ENCODE results near the gene WHRN. TPM values are rescaled to one million over a fixed set of nuclear protein-coding genes. Genes with fewer than 3 reads are reported as not detected.

WHRN gene
- total and polyA plus RNA-seq, 2 of the 8 experiments (the other 6 are each of a cell fraction or from before 2014, with no cell fraction given): 4.4 to 7.7 TPM

DNA sequence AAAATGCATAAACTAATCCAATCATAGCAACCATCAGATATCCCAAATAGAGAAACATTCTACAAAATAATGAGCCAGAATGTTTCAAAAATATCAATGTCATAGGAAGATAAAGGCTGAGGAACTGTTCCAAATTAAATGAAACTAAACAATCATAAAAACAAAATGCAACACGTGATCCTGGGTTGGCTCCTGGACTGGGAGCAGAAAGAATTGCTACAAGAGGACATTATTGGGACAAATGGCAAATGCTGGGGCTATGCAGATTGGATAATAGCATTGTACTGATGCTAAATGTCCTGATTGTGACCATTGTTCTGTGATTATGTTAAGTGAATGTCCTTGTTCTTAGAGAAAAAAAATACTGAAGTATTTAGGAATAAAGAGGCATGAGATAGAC lies 63.3 kb downstream of the WHRN start (continued):
- TF ChIP-seq, protein P1, sequence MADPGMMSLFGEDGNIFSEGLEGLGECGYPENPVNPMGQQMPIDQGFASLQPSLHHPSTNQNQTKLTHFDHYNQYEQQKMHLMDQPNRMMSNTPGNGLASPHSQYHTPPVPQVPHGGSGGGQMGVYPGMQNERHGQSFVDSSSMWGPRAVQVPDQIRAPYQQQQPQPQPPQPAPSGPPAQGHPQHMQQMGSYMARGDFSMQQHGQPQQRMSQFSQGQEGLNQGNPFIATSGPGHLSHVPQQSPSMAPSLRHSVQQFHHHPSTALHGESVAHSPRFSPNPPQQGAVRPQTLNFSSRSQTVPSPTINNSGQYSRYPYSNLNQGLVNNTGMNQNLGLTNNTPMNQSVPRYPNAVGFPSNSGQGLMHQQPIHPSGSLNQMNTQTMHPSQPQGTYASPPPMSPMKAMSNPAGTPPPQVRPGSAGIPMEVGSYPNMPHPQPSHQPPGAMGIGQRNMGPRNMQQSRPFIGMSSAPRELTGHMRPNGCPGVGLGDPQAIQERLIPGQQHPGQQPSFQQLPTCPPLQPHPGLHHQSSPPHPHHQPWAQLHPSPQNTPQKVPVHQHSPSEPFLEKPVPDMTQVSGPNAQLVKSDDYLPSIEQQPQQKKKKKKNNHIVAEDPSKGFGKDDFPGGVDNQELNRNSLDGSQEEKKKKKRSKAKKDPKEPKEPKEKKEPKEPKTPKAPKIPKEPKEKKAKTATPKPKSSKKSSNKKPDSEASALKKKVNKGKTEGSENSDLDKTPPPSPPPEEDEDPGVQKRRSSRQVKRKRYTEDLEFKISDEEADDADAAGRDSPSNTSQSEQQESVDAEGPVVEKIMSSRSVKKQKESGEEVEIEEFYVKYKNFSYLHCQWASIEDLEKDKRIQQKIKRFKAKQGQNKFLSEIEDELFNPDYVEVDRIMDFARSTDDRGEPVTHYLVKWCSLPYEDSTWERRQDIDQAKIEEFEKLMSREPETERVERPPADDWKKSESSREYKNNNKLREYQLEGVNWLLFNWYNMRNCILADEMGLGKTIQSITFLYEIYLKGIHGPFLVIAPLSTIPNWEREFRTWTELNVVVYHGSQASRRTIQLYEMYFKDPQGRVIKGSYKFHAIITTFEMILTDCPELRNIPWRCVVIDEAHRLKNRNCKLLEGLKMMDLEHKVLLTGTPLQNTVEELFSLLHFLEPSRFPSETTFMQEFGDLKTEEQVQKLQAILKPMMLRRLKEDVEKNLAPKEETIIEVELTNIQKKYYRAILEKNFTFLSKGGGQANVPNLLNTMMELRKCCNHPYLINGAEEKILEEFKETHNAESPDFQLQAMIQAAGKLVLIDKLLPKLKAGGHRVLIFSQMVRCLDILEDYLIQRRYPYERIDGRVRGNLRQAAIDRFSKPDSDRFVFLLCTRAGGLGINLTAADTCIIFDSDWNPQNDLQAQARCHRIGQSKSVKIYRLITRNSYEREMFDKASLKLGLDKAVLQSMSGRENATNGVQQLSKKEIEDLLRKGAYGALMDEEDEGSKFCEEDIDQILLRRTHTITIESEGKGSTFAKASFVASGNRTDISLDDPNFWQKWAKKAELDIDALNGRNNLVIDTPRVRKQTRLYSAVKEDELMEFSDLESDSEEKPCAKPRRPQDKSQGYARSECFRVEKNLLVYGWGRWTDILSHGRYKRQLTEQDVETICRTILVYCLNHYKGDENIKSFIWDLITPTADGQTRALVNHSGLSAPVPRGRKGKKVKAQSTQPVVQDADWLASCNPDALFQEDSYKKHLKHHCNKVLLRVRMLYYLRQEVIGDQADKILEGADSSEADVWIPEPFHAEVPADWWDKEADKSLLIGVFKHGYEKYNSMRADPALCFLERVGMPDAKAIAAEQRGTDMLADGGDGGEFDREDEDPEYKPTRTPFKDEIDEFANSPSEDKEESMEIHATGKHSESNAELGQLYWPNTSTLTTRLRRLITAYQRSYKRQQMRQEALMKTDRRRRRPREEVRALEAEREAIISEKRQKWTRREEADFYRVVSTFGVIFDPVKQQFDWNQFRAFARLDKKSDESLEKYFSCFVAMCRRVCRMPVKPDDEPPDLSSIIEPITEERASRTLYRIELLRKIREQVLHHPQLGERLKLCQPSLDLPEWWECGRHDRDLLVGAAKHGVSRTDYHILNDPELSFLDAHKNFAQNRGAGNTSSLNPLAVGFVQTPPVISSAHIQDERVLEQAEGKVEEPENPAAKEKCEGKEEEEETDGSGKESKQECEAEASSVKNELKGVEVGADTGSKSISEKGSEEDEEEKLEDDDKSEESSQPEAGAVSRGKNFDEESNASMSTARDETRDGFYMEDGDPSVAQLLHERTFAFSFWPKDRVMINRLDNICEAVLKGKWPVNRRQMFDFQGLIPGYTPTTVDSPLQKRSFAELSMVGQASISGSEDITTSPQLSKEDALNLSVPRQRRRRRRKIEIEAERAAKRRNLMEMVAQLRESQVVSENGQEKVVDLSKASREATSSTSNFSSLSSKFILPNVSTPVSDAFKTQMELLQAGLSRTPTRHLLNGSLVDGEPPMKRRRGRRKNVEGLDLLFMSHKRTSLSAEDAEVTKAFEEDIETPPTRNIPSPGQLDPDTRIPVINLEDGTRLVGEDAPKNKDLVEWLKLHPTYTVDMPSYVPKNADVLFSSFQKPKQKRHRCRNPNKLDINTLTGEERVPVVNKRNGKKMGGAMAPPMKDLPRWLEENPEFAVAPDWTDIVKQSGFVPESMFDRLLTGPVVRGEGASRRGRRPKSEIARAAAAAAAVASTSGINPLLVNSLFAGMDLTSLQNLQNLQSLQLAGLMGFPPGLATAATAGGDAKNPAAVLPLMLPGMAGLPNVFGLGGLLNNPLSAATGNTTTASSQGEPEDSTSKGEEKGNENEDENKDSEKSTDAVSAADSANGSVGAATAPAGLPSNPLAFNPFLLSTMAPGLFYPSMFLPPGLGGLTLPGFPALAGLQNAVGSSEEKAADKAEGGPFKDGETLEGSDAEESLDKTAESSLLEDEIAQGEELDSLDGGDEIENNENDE (IDR thresholded peaks at IDR 0.05; ENCODE audit: insufficient replicate concordance, low read length): no peak
- TF ChIP-seq GABPA (IDR thresholded peaks at IDR 0.05; ENCODE audit: borderline replicate concordance, insufficient read depth, low read length) (no peak), POU5F1 (IDR thresholded peaks at IDR 0.05; ENCODE audit: low read depth, low read length) (no peak), YY1 (IDR thresholded peaks at IDR 0.05; ENCODE audit: low read depth, low read length) (no peak)
- TF ChIP-seq, protein P2, sequence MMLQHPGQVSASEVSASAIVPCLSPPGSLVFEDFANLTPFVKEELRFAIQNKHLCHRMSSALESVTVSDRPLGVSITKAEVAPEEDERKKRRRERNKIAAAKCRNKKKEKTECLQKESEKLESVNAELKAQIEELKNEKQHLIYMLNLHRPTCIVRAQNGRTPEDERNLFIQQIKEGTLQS (IDR thresholded peaks at IDR 0.05; ENCODE audit: insufficient read depth, low read depth, low read length): no peak
- TF ChIP-seq, protein P3, sequence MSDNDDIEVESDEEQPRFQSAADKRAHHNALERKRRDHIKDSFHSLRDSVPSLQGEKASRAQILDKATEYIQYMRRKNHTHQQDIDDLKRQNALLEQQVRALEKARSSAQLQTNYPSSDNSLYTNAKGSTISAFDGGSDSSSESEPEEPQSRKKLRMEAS (IDR thresholded peaks at IDR 0.05): no peak
- TF ChIP-seq, protein P4, sequence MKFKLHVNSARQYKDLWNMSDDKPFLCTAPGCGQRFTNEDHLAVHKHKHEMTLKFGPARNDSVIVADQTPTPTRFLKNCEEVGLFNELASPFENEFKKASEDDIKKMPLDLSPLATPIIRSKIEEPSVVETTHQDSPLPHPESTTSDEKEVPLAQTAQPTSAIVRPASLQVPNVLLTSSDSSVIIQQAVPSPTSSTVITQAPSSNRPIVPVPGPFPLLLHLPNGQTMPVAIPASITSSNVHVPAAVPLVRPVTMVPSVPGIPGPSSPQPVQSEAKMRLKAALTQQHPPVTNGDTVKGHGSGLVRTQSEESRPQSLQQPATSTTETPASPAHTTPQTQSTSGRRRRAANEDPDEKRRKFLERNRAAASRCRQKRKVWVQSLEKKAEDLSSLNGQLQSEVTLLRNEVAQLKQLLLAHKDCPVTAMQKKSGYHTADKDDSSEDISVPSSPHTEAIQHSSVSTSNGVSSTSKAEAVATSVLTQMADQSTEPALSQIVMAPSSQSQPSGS (IDR thresholded peaks at IDR 0.05; ENCODE audit: low read length): no peak

All from H1 (cell line).